SK-N-MC (cell line): Measurements from ENCODE around the gene CLIC5.

Experiments
- EZH2 ChIP-seq: fragments of 200-600 bp; sonication (generic); IDR thresholded peaks from one replicate; pipeline ENCODE4 v1.6.1; 2017; ENCODE audit warnings: antibody characterized with exemption
- FOXP2 ChIP-seq: optimal IDR thresholded peaks from 2 replicates; pipeline ENCODE3; 2011; ENCODE audit warnings: mild to moderate bottlenecking, moderate library complexity; ENCODE audit not compliant: insufficient read depth; ENCODE audit errors: extremely low read length, control extremely low read depth
- POLR2AphosphoS5 ChIP-seq: IDR thresholded peaks from 2 replicates; pipeline ENCODE4 v1.6.1; 2012; ENCODE audit warnings: mild to moderate bottlenecking, low read depth, low read length, borderline replicate concordance

DNA sequence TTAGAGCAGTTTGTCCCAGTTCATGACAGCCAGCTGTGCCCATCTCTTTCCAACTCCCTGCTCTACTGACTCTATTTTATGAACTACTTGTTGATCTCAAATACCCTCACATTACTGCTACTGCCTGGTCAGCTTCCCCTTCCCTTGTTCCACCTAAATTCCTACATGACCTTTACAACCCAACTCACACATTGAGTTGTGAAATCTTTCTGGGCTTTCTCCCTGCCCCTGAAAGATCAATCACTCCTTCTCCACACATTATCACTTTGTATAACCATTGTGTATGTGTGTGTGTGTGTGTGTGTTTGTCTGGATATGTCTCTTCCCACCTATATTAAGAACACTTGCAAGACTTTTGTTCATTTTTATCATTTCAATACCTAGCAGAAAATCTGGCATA, 42.1 kb upstream of the CLIC5 start:
- no peak for TF ChIP-seq EZH2
- no peak for TF ChIP-seq POLR2AphosphoS5
- no peak for TF ChIP-seq FOXP2
